Kidney epithelial cell (primary cell): ENCODE measurements around the gene SERINC1. TPM values are rescaled to one million over a fixed set of nuclear protein-coding genes. Genes with fewer than 3 reads are reported as not detected.

Experiments used
- DNase-seq: peaks from one replicate; pipeline ENCODE4 v3.0.0-alpha.2; 2010; ENCODE audit warnings: low read depth
- H3K27me3 ChIP-seq: 2 replicates; pipeline ENCODE4 v1.6.0; 2011; ENCODE audit warnings: low read length; ENCODE audit not compliant: control insufficient read depth, insufficient read depth
- H3K36me3 ChIP-seq: 2 replicates; pipeline ENCODE4 v1.5.1; 2011; ENCODE audit warnings: low read length; ENCODE audit not compliant: control insufficient read depth, insufficient read depth
- H3K4me3 ChIP-seq: 2 replicates; pipeline ENCODE4 v1.5.1; 2011; ENCODE audit warnings: low read depth, mild to moderate bottlenecking, control low read depth, low read length
- CTCF ChIP-seq: IDR thresholded peaks from 2 replicates; pipeline ENCODE4 v1.5.1; 2011; ENCODE audit warnings: mild to moderate bottlenecking, moderate library complexity, low read length, control low read depth, inconsistent platforms; ENCODE audit not compliant: insufficient read depth, poor library complexity, severe bottlenecking
- total RNA-seq: library from RNA; depleted of rRNA; stranded (reverse); fragments of >200 nt; gene quantifications from 2 replicates; pipeline ENCODE4 v1.2.3, GENCODE V29; 2015

Gene SERINC1
- total RNA-seq, 1 donor from 2014 or later, result 130 TPM

- DNase-seq, result no peak
- no peak for TF ChIP-seq CTCF
- no peaks in the 10 kb centered on the region for H3K27me3 ChIP-seq
- no peak overlapping the region for H3K4me3 ChIP-seq
- H3K36me3 ChIP-seq, result no peaks in the 10 kb centered on the region
These were observed 77.6 kb downstream of the SERINC1 start for GRCh38 chr6:122394016-122394415.

GRCh38 chr6:122393351-122393896 is 78.2 kb downstream of the SERINC1 start:
- Histone ChIP-seq H3K36me3 (no peaks in the 10 kb centered on the region), H3K4me3 (no peak overlapping the region), H3K27me3 (no peaks in the 10 kb centered on the region)
- no peak for TF ChIP-seq CTCF
- DNase-seq, result no peak

Other genes with a start within 250 kb of the SERINC1 start
- gene HSF2, start 72.2 kb downstream of the SERINC1 start, total RNA-seq, result 17.3 and 18.2 TPM in 2 replicates
- gene PKIB, start 138.6 kb upstream of the SERINC1 start, total RNA-seq, result 10.6 and 15.3 TPM in 2 replicates